ENCODE results near the gene WFIKKN1.
A peak's percentile ranks its signal among the peaks of the same experiment; 100 is the strongest.

WFIKKN1 gene

DNA sequence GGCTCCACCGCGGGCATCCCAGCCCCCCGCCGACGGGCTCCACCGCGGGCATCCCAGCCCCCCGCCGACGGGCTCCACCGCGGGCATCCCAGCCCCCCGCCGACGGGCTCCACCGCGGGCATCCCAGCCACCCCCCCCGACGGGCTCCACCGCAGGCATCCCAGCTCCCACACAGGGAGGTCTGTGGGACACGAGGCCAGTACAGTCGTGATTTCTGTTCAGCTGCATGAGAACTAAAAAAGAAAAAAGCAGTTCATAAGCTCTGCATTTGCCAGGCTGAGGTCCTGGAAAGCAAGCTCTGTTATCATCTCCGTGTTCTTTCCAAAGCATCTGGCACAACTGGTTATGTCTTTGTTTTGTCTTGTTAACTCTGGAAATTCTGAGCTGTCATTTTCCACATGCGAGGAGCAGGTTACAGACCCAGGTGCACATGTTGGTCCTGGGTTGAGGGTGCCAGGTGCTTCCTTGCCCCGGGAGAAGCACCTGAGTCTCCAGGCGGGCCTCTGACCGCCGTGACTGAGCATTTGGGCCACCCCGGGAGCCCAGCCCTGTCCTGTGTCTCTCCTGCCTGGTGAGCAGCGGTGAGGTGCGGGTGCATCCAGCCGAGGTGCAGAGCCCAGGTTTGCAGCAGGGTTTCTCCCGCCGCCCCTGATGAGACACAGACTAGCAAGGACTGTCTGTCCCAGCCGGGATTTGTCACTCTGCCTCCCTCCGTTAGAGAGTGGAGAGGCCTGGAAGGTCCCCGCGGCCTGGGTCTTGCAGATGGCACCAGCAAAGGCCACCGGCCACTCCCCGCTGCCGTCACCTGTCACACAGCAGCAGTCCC lies 9.9 kb upstream of the WFIKKN1 start:
- H3K4me3 ChIP-seq (ENCODE audit: low read depth, low read length): no peak overlapping the region
- no peaks in the 10 kb centered on the region; the same call in 1 of the 2 replicates for H3K4me1 ChIP-seq (ENCODE audit: control insufficient read depth, insufficient read depth, low read length)
- no peak overlapping the region for H3K27ac ChIP-seq (ENCODE audit: extremely low read depth, low read depth, low read length)
- no peaks in the 10 kb centered on the region for H3K36me3 ChIP-seq (ENCODE audit: control insufficient read depth in 2 of 2, insufficient read depth in 1 of 2, low read length in 2 of 2)
- POLR2A ChIA-PET: interaction anchor here (0.6 to 1.8 kb wide), 4 partner anchors 15 to 37 kb away, joined by 3 to 9 read pairs (median 4); partner anchors contain the start of gene METTL26
- no peaks in the 10 kb centered on the region for H3K9me3 ChIP-seq (ENCODE audit: control insufficient read depth, insufficient read depth, low read depth, low read length)
- CTCF ChIA-PET: interaction anchor here (0.6 to 1.0 kb wide), 4 partner anchors 10 to 1383 kb away, joined by 3 to 4 read pairs (median 4); no protein-coding TSS in a partner anchor
- TF ChIP-seq ZBTB17 (tag by site-specific recombination; IDR thresholded peaks at IDR 0.05) (peak; percentile 90), ZIC2 (tag by site-specific recombination; IDR thresholded peaks at IDR 0.05) (0 out of 2 replicates have a peak, but pooled peaks have one; percentile 5), ZNF155 (tag by site-specific recombination; IDR thresholded peaks at IDR 0.05) (no peak), ZNF473 (tag by site-specific recombination; IDR thresholded peaks at IDR 0.05) (no peak), ZNF521 (tag by site-specific recombination; IDR thresholded peaks at IDR 0.05) (no peak)

DNA sequence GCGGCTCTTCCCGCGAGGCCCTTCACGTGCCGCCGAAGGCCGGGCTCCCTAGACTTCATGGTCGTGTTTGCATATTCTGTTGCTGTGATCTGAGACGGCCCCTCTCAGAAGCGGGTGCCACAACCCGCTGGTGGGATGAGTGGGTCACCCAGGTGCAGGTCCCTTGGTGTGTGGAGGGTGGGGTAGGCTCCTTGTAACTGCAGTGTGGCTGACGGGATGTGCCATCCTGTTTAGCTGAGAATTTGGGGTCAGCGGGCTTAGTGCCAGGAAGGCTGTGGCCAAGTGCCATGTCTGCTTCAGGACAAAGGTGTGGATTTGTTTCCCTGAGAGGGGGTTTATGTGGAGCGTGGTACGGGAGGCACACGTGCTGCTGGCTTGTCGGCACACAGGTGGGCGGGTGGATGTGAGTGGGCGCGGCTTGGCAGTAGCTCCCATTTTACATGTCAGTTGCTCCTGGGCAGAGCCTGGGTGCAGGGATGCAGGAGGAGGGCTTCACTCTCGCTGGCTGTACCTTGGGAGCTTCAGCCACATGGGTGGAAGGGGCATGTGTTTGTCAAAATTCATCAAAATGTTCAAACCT lies 9.2 kb upstream of the WFIKKN1 start:
- no peaks in the 10 kb centered on the region for H3K36me3 ChIP-seq (ENCODE audit: control insufficient read depth in 2 of 2, insufficient read depth in 1 of 2, low read length in 2 of 2)
- POLR2A ChIA-PET: interaction anchor here (0.6 to 1.8 kb wide), 3 partner anchors 14 to 38 kb away, joined by 3 to 9 read pairs (median 5); partner anchors contain the start of gene METTL26
- TF ChIP-seq ZFHX2 (tag by site-specific recombination; conservative IDR thresholded peaks at IDR 0.05) (peak; percentile 69), ZBTB48 (tag by site-specific recombination; IDR thresholded peaks at IDR 0.05) (no peak), ZNF112 (tag by site-specific recombination; IDR thresholded peaks at IDR 0.05) (no peak), ZNF660 (tag by site-specific recombination; IDR thresholded peaks at IDR 0.05) (no peak), EGR2 (tag by site-specific recombination; IDR thresholded peaks at IDR 0.05; ENCODE audit: low read depth) (peak; percentile 32; the same call in 1 of the 2 replicates)
- TF ChIP-seq, protein P1, sequence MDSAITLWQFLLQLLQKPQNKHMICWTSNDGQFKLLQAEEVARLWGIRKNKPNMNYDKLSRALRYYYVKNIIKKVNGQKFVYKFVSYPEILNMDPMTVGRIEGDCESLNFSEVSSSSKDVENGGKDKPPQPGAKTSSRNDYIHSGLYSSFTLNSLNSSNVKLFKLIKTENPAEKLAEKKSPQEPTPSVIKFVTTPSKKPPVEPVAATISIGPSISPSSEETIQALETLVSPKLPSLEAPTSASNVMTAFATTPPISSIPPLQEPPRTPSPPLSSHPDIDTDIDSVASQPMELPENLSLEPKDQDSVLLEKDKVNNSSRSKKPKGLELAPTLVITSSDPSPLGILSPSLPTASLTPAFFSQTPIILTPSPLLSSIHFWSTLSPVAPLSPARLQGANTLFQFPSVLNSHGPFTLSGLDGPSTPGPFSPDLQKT (IDR thresholded peaks at IDR 0.05; ENCODE audit: borderline replicate concordance, low read depth, low read length): no peak
- TF ChIP-seq, protein P2, sequence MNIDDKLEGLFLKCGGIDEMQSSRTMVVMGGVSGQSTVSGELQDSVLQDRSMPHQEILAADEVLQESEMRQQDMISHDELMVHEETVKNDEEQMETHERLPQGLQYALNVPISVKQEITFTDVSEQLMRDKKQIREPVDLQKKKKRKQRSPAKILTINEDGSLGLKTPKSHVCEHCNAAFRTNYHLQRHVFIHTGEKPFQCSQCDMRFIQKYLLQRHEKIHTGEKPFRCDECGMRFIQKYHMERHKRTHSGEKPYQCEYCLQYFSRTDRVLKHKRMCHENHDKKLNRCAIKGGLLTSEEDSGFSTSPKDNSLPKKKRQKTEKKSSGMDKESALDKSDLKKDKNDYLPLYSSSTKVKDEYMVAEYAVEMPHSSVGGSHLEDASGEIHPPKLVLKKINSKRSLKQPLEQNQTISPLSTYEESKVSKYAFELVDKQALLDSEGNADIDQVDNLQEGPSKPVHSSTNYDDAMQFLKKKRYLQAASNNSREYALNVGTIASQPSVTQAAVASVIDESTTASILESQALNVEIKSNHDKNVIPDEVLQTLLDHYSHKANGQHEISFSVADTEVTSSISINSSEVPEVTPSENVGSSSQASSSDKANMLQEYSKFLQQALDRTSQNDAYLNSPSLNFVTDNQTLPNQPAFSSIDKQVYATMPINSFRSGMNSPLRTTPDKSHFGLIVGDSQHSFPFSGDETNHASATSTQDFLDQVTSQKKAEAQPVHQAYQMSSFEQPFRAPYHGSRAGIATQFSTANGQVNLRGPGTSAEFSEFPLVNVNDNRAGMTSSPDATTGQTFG (tag by site-specific recombination; IDR thresholded peaks at IDR 0.05; ENCODE audit: borderline replicate concordance): no peak
- no peaks in the 10 kb centered on the region; the same call in 1 of the 2 replicates for H3K4me1 ChIP-seq (ENCODE audit: control insufficient read depth, insufficient read depth, low read length)
- H3K27ac ChIP-seq (ENCODE audit: extremely low read depth, low read depth, low read length): no peak overlapping the region
- no peak overlapping the region for H3K4me3 ChIP-seq (ENCODE audit: low read depth, low read length)
- CTCF ChIA-PET: interaction anchor here (0.8 to 1.2 kb wide), 4 partner anchors 12 to 504 kb away, joined by 3 to 4 read pairs (median 4); no protein-coding TSS in a partner anchor
- no peaks in the 10 kb centered on the region for H3K9me3 ChIP-seq (ENCODE audit: control insufficient read depth, insufficient read depth, low read depth, low read length)

DNA sequence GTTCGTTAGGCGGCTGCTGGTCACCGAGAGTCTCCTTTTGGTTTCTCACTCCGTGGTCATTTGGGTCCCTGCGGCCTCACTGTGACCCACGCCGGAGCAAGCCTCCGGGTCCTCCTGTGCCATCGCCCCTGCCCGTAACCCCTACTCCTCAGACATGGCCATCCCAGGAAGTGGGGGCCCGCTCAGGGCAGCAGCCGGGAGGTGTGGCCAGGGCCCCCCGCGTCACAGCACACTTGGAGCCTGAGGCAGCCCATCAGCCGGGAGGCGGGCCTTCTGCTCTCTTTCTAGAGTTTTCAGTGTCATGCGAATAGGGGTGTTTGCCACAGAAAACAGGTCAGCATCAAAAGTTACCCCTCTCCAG lies 7.9 kb upstream of the WFIKKN1 start:
- Histone ChIP-seq H3K27ac (ENCODE audit: extremely low read depth, low read depth, low read length) (no peak overlapping the region), H3K4me3 (ENCODE audit: low read depth, low read length) (no peak overlapping the region), H3K9me3 (ENCODE audit: control insufficient read depth, insufficient read depth, low read depth, low read length) (no peaks in the 10 kb centered on the region), H3K36me3 (ENCODE audit: control insufficient read depth in 2 of 2, insufficient read depth in 1 of 2, low read length in 2 of 2) (no peaks in the 10 kb centered on the region), H3K4me1 (ENCODE audit: control insufficient read depth, insufficient read depth, low read length) (no peaks in the 10 kb centered on the region; the same call in 1 of the 2 replicates)
- TF ChIP-seq PRDM1 (tag by site-specific recombination; IDR thresholded peaks at IDR 0.05) (no peak), ZNF530 (tag by site-specific recombination; IDR thresholded peaks at IDR 0.05; ENCODE audit: low read depth) (no peak), KLF9 (tag by site-specific recombination; IDR thresholded peaks at IDR 0.05; ENCODE audit: low read depth) (no peak), OVOL3 (tag by site-specific recombination; IDR thresholded peaks at IDR 0.05) (no peak), ZNF596 (tag by site-specific recombination; IDR thresholded peaks at IDR 0.05) (no peak)
- POLR2A ChIA-PET: no interaction called here
- CTCF ChIA-PET: no interaction called here

Data from HEK293 (cell line).